ENCODE measurements around the gene TOPAZ1. TPM values are rescaled to one million over a fixed set of nuclear protein-coding genes. Genes with fewer than 3 reads are reported as not detected.

Gene TOPAZ1
- polyA plus RNA-seq, 3 donors, result not detected

DNA sequence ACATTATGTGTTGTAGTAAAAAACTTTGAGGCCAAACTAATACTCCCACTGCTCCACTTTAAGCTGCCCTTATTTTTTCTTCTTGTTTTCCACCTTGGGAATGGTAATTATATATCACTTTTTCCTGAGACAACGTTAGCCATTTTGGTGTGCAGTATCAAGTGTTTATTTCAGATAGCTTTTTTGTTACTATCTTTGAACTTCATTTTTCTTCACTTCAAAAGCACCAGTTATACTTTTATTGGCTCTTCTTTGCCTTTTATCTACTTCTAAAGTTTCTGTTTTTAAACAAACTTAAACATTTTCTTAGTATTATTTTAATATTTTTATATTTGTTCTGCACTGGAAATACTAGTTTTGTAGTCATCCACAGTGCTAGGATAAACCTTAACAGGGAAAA is 6.5 kb downstream of the TOPAZ1 start:
- H3K4me1 ChIP-seq (ENCODE audit: control insufficient read depth in 1 of 2, insufficient read depth in 2 of 2, low read length in 2 of 2), result no peaks in the 10 kb centered on the region
- H3K9me3 Mint-ChIP-seq, result peaks cover 9 to 24% (median 15%) of the 10 kb centered on the region in 7 donors

DNA sequence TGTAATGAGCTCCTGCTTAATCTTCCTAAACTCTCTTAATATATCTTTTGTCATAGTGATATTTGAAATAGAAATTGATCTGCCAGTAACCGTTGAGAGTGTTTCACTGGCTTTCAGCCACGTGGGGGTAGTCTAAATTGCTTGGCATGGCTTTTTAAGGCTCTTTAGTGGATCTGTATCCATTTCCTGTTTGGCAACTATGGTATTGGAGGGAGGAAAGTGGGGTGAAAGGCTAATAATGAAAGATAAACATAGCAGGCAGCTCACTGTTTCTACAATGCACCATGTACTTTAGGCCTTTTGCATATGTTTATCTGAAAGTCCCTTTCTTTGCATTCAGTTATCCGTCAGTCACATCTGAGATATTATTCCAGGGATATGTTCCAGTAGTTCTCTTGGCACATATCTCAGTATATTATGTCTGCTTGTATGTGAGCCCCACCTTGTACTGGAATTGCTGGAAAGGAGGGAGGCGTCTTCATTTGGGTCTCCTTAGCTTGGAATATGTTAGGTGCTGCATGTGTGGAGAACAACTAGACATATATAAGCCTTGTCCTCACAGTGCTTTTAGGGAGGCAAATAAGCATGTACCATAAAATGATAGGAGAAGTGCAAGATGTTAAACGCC is 10.8 kb downstream of the TOPAZ1 start:
- intact Hi-C loops (cut with micrococcal nuclease), result no loop called here
- Histone ChIP-seq H3K27ac (ENCODE audit: low read depth in 1 of 2, low read length in 2 of 2) (no peak overlapping the region), H3K4me3 (replicated peaks in 1 of 3; ENCODE audit: low read depth in 2 of 3, low read length in 3 of 3) (no peak overlapping the region), H3K36me3 (replicated peaks in 1 of 2; ENCODE audit: control insufficient read depth in 1 of 2, insufficient read depth in 2 of 2, low read length in 2 of 2) (no peaks in the 10 kb centered on the region), H4K20me1 (ENCODE audit: insufficient read depth, low read length) (no peaks in the 10 kb centered on the region), H3K4me1 (ENCODE audit: control insufficient read depth in 1 of 2, insufficient read depth in 2 of 2, low read length in 2 of 2) (no peaks in the 10 kb centered on the region), H3K4me2 (replicated peaks; ENCODE audit: extremely low read depth, low read length, poor library complexity, severe bottlenecking) (no peak overlapping the region), H3K27me3 (ENCODE audit: control insufficient read depth in 2 of 2, insufficient read depth in 2 of 2, low read length in 2 of 2) (no peaks in the 10 kb centered on the region), H3K79me2 (ENCODE audit: insufficient read depth, low read length) (no peaks in the 10 kb centered on the region), H2AFZ (ENCODE audit: insufficient read depth, low read depth, low read length, poor library complexity, severe bottlenecking) (no peak overlapping the region), H3K9ac (ENCODE audit: insufficient read depth, low read length, poor library complexity, severe bottlenecking) (no peak overlapping the region), H3K9me3 (replicated peaks in 1 of 2; ENCODE audit: control insufficient read depth in 1 of 2, insufficient read depth in 1 of 2, low read length in 2 of 2) (peaks cover 5 to 18% of the 10 kb centered on the region in 2 donors)
- DNase-seq, result no peak
- Mint-ChIP-seq H3K9me3 (peaks cover 9 to 19% (median 14%) of the 10 kb centered on the region in 7 donors), H3K4me1 (no peaks in the 10 kb centered on the region), H3K27ac (no peak overlapping the region), H3K27me3 (ENCODE audit: low read depth in 3 of 3) (peaks cover 0 to 2% (median 0%) of the 10 kb centered on the region in 3 donors), H3K36me3 (no peaks in the 10 kb centered on the region), H3K4me3 (no peak overlapping the region)
- TF ChIP-seq, protein P1, sequence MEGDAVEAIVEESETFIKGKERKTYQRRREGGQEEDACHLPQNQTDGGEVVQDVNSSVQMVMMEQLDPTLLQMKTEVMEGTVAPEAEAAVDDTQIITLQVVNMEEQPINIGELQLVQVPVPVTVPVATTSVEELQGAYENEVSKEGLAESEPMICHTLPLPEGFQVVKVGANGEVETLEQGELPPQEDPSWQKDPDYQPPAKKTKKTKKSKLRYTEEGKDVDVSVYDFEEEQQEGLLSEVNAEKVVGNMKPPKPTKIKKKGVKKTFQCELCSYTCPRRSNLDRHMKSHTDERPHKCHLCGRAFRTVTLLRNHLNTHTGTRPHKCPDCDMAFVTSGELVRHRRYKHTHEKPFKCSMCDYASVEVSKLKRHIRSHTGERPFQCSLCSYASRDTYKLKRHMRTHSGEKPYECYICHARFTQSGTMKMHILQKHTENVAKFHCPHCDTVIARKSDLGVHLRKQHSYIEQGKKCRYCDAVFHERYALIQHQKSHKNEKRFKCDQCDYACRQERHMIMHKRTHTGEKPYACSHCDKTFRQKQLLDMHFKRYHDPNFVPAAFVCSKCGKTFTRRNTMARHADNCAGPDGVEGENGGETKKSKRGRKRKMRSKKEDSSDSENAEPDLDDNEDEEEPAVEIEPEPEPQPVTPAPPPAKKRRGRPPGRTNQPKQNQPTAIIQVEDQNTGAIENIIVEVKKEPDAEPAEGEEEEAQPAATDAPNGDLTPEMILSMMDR (IDR thresholded peaks at IDR 0.05), result no peak
- 89% methylated on average over 4 of the region's 5 CpGs for WGBS (ENCODE audit: insufficient coverage)

More for the DNA sequence above, 6.5 kb downstream of the TOPAZ1 start:
- Histone ChIP-seq H3K9ac (ENCODE audit: insufficient read depth, low read length, poor library complexity, severe bottlenecking) (no peak overlapping the region), H3K36me3 (replicated peaks in 1 of 2; ENCODE audit: control insufficient read depth in 1 of 2, insufficient read depth in 2 of 2, low read length in 2 of 2) (no peaks in the 10 kb centered on the region), H3K9me3 (replicated peaks in 1 of 2; ENCODE audit: control insufficient read depth in 1 of 2, insufficient read depth in 1 of 2, low read length in 2 of 2) (peaks cover 5 to 20% of the 10 kb centered on the region in 2 donors), H3K4me3 (replicated peaks in 1 of 3; ENCODE audit: low read depth in 2 of 3, low read length in 3 of 3) (no peak overlapping the region), H3K27ac (ENCODE audit: low read depth in 1 of 2, low read length in 2 of 2) (no peak overlapping the region), H3K27me3 (ENCODE audit: control insufficient read depth in 2 of 2, insufficient read depth in 2 of 2, low read length in 2 of 2) (no peaks in the 10 kb centered on the region), H3K4me2 (replicated peaks; ENCODE audit: extremely low read depth, low read length, poor library complexity, severe bottlenecking) (no peak overlapping the region), H3K79me2 (ENCODE audit: insufficient read depth, low read length) (no peaks in the 10 kb centered on the region), H2AFZ (ENCODE audit: insufficient read depth, low read depth, low read length, poor library complexity, severe bottlenecking) (no peak overlapping the region), H4K20me1 (ENCODE audit: insufficient read depth, low read length) (no peaks in the 10 kb centered on the region)
- Mint-ChIP-seq H3K4me1 (no peaks in the 10 kb centered on the region), H3K36me3 (no peaks in the 10 kb centered on the region), H3K27ac (no peak overlapping the region), H3K27me3 (ENCODE audit: low read depth in 3 of 3) (peaks cover 0 to 3% (median 0%) of the 10 kb centered on the region in 3 donors), H3K4me3 (no peak overlapping the region)
- no CpG with 5 or more reads among the region's 1 CpG for WGBS (ENCODE audit: insufficient coverage)
- TF ChIP-seq, protein P1 (IDR thresholded peaks at IDR 0.05), result no peak
- no peak for DNase-seq
- intact Hi-C loops (cut with micrococcal nuclease), result no loop called here
